Measurements from ENCODE around the gene SLC44A4.
"Not testable (repeated sequence)": the region's sequence is repeated elsewhere in the genome, so short reads cannot be mapped to it uniquely, and the experiment has no call there.

SLC44A4 gene

DNA sequence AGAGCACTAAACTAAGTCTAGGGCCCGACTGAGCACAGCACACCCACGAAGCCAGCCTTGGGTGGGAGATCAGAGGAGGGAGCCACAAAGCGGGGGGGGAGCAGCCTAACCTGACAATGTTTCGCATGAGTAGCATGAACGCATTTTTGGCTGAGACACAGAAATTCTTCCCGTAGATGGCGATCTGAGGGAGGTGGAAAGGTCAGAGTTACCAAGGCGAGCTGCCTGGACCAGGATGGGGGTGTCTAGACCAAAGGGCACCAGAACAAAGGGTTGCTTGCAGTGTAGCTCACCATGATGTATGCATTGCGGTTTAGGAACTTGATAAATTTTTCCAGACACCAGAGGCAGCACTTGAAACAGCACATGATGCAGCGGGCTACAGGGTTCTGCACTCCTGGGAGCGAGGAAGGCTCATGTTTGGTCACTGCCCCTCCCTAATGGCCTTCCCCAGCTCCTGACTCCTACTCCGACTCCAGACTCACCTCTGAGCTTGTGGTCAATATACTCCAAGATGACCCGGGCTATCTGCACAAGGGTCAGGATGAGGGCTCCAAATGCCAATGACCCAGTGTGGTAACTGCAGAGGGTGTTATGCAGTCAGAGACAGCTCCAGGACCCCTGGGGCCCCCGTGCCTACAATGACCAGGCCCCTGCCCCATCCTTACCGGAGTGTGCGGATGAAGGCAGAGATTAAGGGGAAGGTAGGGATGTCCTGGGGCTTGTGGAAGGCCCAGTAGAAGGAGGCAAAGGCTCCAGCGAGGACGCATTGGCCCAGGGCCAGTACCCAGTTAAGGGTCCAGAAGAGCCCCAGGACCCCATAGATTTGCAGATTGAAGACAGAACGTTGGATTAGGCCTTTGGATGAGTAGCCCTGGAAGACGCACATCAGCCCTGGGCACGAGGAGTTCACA lies 13.3 kb downstream of the SLC44A4 start:
- no peak for DNase-seq (ENCODE audit: extremely low read depth, low read depth)
- no peak overlapping the region for H3K4me3 ChIP-seq (replicated peaks; ENCODE audit: low read depth, low read length)
- no peak for TF ChIP-seq CTCF (IDR thresholded peaks at IDR 0.05; ENCODE audit: low read depth, low read length, missing control alignments)

DNA sequence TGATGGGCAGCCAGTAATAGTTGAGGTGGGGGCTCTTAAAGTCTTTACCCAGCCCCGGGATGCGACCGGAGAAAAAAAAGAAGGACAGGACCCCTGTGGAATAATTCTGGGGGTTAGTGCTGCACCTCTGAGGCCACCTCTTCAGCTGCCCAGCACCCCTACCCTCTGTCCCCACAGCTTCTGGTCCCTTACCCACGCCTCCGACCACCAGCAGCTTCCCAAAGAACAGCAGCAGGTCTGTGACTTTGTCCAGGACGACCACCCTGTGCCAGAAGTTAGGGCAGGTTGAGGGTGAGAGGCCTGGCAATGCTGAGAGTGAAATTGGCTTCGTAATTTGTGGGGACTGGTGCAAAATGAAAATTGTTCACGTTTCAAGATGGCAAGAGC lies 14.0 kb downstream of the SLC44A4 start:
- no peak for TF ChIP-seq CTCF (IDR thresholded peaks at IDR 0.05; ENCODE audit: low read depth, low read length, missing control alignments)
- H3K4me3 ChIP-seq (replicated peaks; ENCODE audit: low read depth, low read length): no peak overlapping the region
- no peak for DNase-seq (ENCODE audit: extremely low read depth, low read depth)

DNA sequence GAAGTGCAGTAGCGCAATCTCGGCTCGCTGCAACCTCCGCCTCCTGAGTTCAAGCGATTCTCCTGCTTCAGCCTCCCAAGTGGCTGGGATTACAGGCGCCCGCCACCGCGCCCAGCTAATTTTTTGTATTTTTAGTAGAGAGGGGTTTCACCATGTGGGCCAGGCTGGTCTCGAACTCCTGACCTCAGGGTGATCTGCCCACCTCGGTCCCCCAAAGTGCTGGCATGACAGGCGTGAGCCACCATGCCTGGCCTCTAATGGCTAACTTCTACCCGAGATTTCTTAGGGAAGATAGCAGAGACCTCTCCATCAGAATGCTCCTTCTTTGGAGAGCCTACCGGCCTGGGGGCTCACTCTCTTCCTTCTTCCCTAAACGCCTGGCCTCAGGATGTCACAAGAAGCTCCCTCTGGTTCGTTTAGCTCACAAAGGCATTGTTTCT lies 14.7 kb downstream of the SLC44A4 start:
- DNase-seq (ENCODE audit: extremely low read depth, low read depth): not testable (repeated sequence)
- H3K4me3 ChIP-seq (replicated peaks; ENCODE audit: low read depth, low read length): peak overlapping the region; percentile 83

GRCh38 chr6:31862344-31863235 lies 16.2 kb downstream of the SLC44A4 start, which contains the start of gene NEU1:
TSS of gene NEU1 (minus strand) at chr6:31862821. CDS start at chr6:31862776, 45 bp downstream.
- no peak for TF ChIP-seq CTCF (IDR thresholded peaks at IDR 0.05; ENCODE audit: low read depth, low read length, missing control alignments)
- DNase-seq (ENCODE audit: extremely low read depth, low read depth): peak; percentile 99
- H3K4me3 ChIP-seq (replicated peaks; ENCODE audit: low read depth, low read length): peak within 1 kb of the TSS; percentile 83

DNA sequence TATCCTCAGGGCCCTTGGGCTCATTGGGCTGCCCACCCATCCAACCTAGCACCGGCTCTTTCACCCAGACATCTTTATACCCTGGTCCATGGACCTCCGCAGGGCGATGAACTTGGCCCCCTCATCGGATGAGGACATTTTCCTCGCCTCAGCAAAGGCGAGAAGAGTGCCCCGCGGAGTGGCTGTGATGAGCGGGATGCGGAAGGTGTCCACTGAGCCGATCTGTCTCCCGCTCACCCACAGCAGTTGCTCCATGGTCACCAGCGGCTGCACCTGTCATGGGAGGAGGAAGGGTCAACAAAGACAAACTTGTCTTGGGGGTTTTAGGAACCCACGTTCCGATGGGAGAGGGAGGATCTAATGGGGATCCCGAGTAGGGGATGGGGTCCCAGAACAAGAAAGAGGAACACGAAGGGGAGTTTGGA lies 16.9 kb downstream of the SLC44A4 start:
- no peak for DNase-seq (ENCODE audit: extremely low read depth, low read depth)

GRCh38 chr6:31861150-31861549 lies 17.6 kb downstream of the SLC44A4 start:
- no peak for TF ChIP-seq CTCF (IDR thresholded peaks at IDR 0.05; ENCODE audit: low read depth, low read length, missing control alignments)
- no peak overlapping the region for H3K4me3 ChIP-seq (replicated peaks; ENCODE audit: low read depth, low read length)
- no peak for DNase-seq (ENCODE audit: extremely low read depth, low read depth)

More for the DNA sequence above, 16.9 kb downstream of the SLC44A4 start:
- no peak for TF ChIP-seq CTCF (IDR thresholded peaks at IDR 0.05; ENCODE audit: low read depth, low read length, missing control alignments)
- peak overlapping the region; percentile 83 for H3K4me3 ChIP-seq (replicated peaks; ENCODE audit: low read depth, low read length)

- DNase-seq (ENCODE audit: extremely low read depth, low read depth): no peak
- TF ChIP-seq CTCF (IDR thresholded peaks at IDR 0.05; ENCODE audit: low read depth, low read length, missing control alignments): no peak
- no peak overlapping the region for H3K4me3 ChIP-seq (replicated peaks; ENCODE audit: low read depth, low read length)
These were observed 18.4 kb downstream of the SLC44A4 start for GRCh38 chr6:31860349-31860748.
